GM19043 (cell line): ENCODE results near the gene MAP3K3.
A peak's percentile ranks its signal among the peaks of the same experiment; 100 is the strongest.

Source experiments
- ATAC-seq: cut with Tn5 transposase; IDR thresholded peaks from one replicate; pipeline ENCODE4 v1.9.1; 2021; ENCODE audit warnings: low read depth; ENCODE audit not compliant: unreplicated experiment

MAP3K3 gene

DNA sequence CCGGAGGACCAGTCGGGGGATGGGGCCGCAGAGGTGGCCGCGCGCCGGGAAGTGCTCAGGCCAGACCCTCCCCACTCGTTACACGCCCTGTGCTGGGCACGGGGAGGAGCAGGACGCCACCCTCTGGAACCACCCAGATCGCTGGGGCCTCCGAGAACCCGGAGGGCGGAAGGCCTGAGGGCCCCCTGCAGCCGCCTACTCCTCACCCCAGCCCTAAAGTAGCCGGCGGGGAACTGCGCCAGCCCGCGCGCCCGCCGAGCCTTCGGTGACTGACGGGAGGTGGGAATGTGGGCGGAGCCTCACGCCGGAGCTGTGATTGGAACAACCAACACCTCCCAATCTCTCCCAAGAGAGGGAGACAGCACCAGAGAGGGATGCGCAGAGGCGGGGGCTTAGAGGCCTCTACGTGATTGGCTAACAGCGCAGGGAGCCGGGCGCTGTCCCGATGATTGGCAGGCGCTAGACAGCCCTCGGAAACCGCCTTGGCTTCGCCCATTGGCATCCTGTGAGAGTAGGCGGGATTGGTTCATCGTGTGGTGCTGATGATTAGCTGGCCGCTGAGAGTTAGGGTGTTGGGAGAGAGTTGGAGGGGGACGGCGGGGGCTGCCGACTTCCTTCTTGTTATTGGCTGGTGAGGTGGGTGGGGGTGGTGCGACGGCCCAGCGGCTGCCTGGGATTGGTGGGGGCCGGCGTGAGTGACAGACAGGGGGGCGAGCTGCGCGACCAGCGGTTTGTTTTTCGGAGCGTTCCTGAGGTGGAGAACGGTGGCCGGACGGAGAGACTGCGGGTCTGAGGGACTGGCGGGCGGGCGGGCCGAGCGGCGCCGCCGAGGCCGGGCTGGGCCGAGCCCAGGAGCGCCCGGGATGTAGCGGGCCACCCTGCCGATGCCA, at the start of gene MAP3K3:
Gene MAP3K3, plus strand, starts transcription at position 734 of the 890 bp plus-strand sequence. CDS start 343 bp downstream, outside the sequence.
- peak; percentile 88 for ATAC-seq

DNA sequence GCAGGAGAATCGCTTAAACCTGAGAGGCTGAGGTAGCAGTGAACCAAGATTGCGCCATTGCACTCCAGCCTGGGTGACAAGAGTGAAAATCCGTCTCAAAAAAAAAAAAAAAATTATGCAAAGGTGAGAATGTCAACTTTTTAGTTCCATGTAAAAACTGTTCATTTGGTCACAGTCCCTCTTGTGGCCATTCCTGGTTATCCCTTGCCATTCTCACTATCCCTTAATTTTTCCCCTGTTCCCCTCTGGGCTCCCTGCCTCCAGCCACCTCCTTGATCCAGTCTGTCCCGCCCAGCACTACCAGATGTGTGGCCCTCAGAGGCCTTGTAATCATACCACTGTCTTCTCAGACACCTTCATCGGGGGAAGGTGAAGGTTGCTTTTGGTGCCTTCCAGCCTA, 48.6 kb upstream of the MAP3K3 start:
- ATAC-seq: no peak

DNA sequence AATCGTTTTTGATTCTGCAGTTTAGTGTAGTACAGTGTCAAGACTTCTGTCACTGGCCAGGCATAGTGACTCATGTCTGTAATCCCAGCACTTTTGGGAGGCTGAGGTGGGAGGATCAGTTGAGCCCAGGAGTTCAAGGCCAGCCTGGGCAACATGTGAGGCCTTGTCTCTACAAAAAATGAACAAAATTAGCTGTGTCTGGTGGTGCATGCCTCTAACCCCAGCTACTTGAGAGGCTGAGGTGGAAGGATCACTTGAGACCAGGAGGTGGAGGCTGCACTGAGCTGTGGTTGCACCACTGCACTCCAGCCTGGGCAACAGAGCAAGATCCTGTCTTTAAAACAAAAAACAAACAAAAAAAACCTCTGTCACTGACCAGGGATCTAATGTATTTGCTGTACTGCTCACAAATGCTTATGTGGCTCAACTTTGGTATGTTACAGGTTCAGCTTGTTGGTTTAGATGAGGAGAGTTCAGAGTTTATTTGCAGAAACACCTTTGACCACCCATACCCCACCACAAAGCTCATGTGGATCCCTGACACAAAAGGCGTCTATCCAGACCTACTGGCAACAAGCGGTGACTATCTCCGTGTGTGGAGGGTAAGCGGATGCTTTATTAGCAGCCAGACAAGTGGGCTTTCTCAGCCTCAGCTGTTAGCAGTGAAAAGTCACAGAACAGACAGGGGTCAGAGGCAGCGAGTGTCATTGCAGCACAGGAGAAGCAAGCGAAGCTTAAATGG, 44.0 kb upstream of the MAP3K3 start:
- ATAC-seq: no peak

DNA sequence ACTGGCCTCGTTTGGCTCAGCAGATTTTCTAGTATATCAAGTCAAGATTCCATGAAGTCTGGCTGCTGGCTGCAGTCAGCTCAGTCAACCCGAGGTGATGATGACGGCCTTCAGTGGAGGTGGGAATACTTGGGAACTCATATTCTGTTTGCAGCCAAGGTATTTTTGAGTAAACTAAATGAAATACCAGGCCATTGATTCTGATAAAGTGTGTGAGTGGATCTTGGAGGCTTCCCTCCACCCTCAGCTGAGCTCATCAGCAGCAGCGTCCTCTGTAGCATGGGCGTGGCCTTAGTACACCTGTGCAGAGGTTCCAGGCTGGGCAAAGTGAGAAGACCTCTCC, 43.5 kb upstream of the MAP3K3 start:
- ATAC-seq: no peak

DNA sequence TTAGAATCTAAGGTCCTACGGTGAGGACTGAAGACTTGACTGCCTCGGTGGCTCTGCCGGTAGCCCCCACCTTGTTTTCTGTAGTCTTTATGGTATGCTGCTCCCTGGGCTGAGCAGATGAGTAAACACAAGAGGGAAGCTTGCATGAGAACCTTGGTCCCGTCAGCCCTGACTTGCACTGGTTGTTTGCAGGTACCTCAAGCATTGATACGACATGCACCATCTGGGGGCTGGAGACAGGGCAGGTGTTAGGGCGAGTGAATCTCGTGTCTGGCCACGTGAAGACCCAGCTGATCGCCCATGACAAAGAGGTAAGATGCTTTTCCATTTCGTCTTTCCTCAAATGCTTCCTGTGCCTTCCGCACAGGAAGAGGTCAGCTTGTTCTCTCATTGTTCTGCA, 42.6 kb upstream of the MAP3K3 start:
- no peak for ATAC-seq

DNA sequence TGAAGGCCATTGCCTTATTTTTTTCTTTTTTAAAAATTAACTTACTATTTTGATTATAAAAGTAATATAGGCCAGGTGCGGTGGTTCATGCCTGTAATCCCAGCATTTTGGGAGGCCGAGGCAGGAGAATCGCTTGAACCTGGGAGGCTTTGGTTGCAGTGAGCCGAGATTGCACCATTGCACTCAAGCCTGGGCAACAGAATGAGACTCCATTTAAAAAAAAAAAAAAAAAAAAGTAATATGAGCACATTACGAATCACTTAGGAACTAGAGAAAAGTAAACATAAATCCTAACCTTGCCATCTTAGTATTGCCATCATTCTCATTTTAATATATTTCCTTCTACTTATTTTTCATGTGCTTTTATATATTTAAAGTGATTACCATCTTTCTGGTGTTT, 34.4 kb upstream of the MAP3K3 start:
- ATAC-seq: no peak

DNA sequence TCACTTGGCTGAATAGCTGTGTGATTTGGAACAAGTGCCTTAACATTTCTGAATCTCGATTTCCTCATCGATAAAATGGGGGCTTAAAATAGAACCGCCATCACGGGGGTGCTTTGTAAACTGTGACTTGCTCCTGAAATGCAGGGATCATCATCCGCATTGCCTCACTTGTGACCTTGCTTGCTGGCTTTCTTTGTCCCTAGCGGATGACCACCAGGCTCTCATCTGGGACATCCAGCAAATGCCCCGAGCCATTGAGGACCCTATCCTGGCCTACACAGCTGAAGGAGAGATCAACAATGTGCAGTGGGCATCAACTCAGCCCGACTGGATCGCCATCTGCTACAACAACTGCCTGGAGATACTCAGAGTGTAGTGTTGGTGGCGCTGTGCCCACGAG, 33.4 kb upstream of the MAP3K3 start:
- no peak for ATAC-seq

DNA sequence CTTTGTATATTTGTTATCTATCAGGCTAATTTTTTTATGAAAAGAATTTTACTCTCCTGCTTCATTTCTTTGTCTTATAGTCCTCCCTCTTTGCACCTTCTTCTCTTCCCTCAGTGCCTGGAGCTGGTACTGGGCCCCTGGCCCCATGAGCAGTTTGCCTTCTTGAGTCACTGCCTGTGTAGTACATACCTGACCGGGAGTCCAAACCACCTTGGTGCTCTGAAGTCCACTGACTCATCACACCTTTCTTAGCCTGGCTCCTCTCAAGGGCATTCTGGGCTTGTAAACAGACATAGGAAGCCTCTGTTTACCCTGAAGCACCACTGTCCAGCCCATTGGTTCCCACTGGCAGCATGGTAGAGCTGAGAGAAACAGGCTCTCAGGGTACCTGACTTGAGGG, 32.6 kb upstream of the MAP3K3 start:
- ATAC-seq: no peak

DNA sequence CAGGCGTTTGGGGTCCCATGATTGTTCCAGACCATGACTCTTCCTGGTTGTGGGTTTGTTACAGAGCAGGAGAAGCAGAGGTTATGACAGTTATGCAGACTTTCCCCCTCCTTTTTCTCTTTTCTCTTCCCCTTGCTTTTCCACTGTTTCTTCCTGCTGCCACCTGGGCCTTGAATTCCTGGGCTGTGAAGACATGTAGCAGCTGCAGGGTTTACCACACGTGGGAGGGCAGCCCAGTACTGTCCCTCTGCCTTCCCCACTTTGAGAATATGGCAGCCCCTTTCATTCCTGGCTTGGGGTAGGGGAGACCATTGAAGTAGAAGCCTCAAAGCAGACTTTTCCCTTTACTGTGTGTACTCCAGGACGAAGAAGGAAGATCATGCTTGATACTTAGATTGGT, 29.4 kb upstream of the MAP3K3 start:
- no peak for ATAC-seq

DNA sequence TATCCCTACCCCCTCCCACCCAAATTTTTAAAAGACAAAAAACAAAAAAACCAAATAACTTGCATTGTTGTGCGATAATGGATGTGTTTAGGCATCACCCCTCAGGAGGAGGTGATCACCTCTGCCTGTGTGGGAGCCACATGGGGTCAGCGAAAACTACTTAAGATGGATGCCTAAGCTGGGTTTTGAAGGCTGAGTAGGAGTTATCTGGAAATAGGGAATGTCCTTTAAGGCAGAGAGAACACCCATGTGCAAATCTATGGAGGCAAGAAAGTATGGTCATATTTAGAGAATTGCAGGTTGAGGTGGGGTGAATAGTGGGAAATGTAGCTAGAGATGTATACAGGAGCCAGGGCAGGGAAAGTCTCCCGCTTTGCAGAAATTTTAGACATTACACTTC, 27.1 kb upstream of the MAP3K3 start:
- no peak for ATAC-seq

DNA sequence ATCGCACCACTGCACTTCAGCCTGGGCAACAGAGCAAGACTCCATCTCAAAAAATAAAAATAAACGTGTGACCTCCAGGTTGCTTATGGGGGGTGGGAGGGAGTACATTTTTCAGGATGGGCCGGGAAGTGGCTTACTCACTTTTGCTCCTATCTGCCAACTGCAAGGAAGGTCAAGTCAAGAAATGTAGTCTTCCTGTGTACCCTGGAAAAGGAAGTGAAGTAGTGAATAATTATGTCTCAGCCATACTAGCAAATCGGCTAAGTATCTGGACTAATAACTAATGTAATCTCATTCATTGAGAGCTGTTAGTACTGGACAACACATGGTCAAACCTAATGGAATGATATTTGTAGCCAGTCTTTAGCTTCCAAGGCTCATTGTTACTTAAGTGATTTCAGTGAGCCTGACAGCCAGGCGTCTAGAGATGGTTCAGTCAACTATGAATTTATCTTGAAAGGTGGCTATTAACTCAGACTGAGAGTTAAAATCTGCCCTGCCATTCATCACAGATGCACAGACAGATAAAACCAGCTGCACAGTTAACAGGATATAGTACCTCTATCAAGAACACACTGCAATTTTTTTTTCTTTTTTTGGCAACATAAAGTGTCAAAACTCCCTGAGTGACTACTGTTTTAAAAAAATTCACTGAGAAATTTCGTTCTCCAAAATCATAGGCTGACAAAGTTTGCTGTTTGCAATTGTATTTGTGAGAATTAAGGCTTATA, 25.2 kb upstream of the MAP3K3 start:
- no peak for ATAC-seq

DNA sequence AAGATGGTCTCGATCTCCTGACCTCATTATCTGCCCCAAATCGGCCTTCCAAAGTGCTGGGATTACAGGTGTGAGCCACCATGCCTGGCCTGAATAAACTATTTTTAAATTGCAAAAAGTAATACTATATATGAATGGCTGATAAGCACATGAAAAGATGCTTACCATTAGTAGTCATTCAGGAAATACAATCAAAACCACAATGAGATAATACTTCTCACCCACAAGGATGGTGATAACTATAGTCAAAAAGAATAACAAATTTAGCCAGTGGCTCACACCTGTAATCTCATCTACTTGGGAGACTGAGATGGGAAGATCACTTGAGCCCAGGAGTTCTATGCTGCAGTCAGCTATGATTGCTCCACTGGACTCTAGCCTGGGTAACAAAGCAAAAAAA, 23.9 kb upstream of the MAP3K3 start:
- no peak for ATAC-seq

DNA sequence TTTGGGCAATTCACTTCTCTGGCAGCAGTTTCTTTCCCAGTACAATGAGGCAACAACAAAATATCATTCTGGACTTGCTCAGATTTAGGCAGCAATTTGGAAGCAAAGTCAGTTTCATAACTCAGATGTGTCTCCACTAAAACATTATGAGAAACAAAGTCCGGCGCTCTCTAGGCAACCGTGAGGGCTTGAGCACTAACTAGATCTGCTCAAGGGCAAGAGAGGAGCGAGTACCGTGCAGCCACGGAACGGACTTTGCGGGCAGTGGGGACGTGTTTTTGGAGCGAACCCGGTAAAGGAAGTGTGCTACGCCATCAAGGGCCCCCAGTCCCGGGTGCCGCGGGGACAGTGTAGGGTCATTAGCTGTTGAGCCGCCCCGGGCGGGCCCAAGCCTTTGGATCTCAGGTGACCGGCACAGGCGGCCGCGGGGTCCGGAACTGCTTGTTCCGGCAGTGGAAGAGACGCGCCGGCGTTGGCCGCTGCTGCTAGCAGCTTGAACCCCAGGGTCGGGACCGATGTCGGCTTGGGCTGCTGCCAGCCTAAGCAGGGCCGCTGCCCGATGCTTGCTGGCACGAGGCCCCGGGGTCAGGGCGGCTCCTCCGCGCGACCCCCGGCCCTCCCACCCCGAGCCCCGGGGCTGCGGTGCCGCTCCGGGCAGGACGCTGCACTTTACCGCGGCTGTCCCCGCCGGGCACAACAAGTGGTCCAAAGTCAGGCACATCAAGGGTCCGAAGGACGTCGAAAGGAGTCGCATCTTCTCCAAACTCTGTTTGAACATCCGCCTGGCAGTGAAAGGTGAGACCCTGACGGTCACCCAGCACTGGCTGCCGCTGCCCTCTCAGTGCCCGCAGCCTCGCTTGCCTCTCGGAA, 21.4 kb upstream of the MAP3K3 start, which contains the start of gene TACO1:
Gene TACO1, plus strand, starts transcription at position 327 of the 870 bp plus-strand sequence. Its CDS starts 189 bp downstream, at position 516.
- peak; percentile 80 for ATAC-seq

DNA sequence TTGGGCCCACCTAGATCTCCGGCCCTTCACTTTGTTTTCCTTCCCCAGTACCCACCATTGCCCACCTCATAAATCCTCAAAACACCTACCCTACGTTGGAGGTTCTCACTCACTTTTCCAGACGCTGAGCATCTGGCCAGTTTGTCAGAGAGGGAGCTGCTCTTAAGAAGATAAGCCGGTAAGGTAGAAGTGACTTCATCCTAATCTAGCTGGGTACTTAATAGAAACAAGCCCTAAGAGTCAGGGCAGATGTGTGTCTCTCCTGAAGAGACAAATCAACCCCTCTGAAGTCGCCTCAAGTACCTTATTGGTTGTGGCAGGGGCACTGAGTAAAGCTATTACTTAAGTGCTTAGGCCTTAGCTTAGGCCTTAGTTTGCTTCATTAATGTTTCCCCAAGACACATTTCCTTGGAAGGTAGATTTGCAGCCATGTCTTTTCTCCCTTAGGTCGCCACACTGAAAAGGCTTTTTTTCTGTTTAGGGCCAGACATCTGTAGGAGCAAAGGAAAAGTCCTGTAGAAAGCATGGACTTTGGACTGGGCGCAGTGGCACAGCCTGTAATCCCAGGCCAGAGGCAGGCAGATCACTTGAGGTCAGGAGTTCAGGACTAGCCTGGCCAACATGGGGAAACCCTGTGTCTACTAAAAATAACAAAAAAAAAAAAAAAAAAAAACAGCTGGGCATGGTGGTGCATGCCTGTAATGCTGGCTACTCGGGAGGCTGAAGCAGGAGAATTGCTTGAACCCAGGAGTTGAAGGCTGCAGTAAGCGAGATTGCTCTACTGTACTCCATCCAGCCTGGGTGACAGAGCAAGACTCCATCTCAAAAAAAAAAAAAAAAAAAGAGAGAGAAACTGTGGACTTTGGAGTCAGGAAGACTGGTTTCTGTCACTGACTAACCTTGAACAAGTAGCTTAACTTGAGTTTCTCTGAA, 20.5 kb upstream of the MAP3K3 start:
- ATAC-seq: no peak

DNA sequence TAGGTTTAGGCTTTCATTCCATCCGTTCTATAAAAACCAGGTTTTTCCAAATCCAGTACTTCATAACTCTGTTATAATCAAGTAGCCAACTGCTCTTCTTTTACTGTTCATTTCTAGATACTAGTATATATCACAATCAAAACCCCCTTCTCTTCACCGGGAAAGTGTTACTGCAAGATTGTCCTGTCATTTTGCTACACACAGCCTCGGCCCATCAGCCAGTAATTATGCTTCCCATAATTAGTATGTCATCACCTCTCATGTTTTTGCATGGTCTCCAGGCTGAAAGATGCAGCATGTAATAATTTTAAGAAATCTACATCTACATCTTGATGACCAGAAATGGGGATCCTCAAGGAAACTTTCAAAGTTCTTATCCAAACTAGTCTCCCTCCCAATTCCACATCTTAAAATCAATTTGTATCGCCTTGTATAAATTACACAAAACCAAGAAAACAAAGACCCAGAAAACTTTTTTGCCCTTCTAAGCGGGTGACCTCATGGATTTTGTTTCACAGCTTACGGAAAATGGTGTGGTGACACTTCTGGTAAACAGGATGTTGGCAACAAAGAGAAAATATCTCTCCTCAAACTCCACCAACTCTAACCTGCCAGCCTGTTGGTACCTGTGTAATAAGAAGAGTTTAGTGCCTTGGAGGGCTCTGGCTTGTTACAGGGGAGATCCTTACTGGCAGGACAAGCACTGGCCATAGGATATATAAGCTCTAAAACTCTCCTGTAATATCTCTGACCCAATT, 12.2 kb upstream of the MAP3K3 start:
- no peak for ATAC-seq

DNA sequence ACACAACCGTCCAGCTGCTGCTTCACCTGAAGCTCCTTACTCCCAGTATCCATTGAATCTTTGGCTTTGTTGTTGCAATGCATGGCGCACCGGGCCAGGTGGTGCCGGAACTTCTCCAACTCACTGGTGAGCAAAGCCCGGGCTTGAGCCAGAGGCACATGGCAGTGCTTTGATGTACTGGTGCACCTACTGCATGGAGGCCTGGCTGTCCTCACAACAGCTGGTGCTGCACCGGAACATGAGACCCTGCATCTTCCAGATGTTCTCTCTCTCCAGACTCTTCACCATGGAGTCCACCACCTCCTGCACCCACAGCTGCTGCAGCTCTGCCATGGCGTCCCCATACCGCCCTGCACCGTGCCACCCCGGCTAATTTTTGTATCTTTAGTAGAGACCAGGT, 11.4 kb upstream of the MAP3K3 start:
- no peak for ATAC-seq

DNA sequence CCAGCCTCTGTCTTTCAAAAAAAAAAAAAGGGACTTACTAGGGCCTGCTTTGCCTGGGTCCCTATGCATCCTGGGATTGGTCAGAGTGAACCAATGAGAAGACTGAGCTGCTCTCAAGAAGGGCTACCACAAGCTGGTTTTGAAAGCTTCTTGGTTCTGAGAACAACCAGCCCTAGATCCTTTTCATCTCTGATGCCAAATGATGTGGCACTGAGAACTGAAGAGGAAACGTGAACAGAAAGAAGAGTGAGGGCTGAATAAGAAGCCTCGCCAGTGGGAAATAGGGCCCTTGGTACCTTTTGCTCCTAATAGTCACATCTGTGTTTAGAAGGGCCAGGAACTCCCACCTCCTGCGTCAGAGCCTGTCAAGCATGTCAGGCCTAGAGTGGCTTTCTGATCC, 10.9 kb upstream of the MAP3K3 start:
- ATAC-seq: no peak

DNA sequence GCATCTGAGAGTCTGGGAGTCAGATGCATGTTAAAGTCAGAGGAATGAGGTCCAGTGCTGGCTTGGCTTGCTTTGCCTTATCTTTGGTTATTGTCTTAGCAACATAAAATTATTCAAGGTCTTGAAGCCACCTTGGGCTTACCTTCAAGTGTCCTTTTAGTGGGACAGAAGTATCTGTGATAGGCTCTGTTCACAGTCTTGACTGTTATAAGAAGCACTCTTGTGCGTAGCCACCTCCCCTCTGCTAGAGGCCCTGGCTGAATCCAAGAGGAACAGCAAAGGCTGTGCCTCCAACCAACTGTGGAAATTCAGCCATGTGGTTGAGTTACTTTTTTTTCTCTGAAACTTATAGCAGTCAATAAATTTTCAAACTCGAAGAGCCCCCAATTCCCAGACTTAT, 8.6 kb upstream of the MAP3K3 start:
- no peak for ATAC-seq
